Heart right ventricle (tissue), 16 donors: ENCODE measurements around the gene GPR4. TPM values are rescaled to one million over a fixed set of nuclear protein-coding genes. Genes with fewer than 3 reads are reported as not detected.
A peak's percentile ranks its signal among the peaks of the same experiment; 100 is the strongest.

Source experiments
- ATAC-seq, 8 donors: fragments of 200-7000 bp; cut with Tn5 transposase; one replicate each; pipeline ENCODE4 v1.9.1; 2020; ENCODE audit warnings: mild to moderate bottlenecking in 8 of 8, moderate library complexity in 8 of 8, moderate number of reproducible peaks in 1 of 8
- DNase-seq, 2 donors: peaks; one replicate each; pipeline ENCODE4 v3.0.0-alpha.2; 2020
- H3K27ac ChIP-seq, 10 donors: fragments of 200-600 bp; sonication (generic) in 2 of 10; one replicate each; pipeline versions ENCODE4 v1.5.0 to v1.8.0; 2020 to 2022; ENCODE audit warnings: mild to moderate bottlenecking in 3 of 10
- H3K27me3 ChIP-seq, 7 donors: fragments of 200-600 bp; one replicate each; pipeline ENCODE4 v1.8.0; 2021 to 2022; ENCODE audit warnings: mild to moderate bottlenecking in 2 of 7
- H3K36me3 ChIP-seq, 9 donors: fragments of 200-600 bp; sonication (generic) in 1 of 9; one replicate each; pipeline versions ENCODE4 v1.5.0 to v1.8.0; 2020 to 2022; ENCODE audit warnings: mild to moderate bottlenecking in 2 of 9
- H3K4me1 ChIP-seq, 9 donors: fragments of 200-600 bp; sonication (generic) in 1 of 9; one replicate each; pipeline versions ENCODE4 v1.5.0 to v1.8.0; 2020 to 2022; ENCODE audit warnings: mild to moderate bottlenecking in 4 of 9
- H3K4me3 ChIP-seq, 10 donors: fragments of 200-600 bp; sonication (generic) in 2 of 10; one replicate each; pipeline versions ENCODE4 v1.5.0 to v1.8.0; 2020 to 2022; ENCODE audit warnings: mild to moderate bottlenecking in 7 of 10, moderate library complexity in 2 of 10
- H3K9me3 ChIP-seq, 11 donors: fragments of 200-600 bp in 10 of 11; sonication (generic) in 2 of 11; one replicate each; pipeline versions ENCODE4 v1.5.0 to v1.8.0; 2013 to 2022; ENCODE audit warnings: mild to moderate bottlenecking in 2 of 11, control low read depth in 1 of 11, moderate library complexity in 1 of 11
- CTCF ChIP-seq, 9 donors: fragments of 200-600 bp; sonication (generic) in 2 of 9; IDR thresholded peaks; one replicate each; pipeline versions ENCODE4 v1.5.0 to v1.8.0; 2021 to 2022; ENCODE audit warnings: antibody characterized with exemption in 9 of 9, mild to moderate bottlenecking in 5 of 9, moderate library complexity in 1 of 9
- WGBS, 2 donors: extraction: QIAGEN DNeasy Blood & Tissue Kit; methylation state at CpG; one replicate each; pipeline ENCODE4 v1.1.7; 2013; ENCODE audit warnings: inconsistent platforms in 1 of 2; 5-methylcytosine and 5-hydroxymethylcytosine counted together
- intact Hi-C, 10 donors: fragments of 100-400 bp; cut with DNase I; formaldehyde crosslinking; loops; one replicate each; pipeline versions ENCODE4 v1.11.1 to v1.14.2; 2022
- polyA plus RNA-seq, 2 donors: library from polyadenylated mRNA; stranded (reverse); fragments of 200-250 nt; gene quantifications; one replicate each; pipeline ENCODE4 v1.2.3, GENCODE V29; 2013
- total RNA-seq, 10 donors: library from RNA; stranded (reverse); fragmentation: NEBNext Ultra II Directional in 3 of 10; extraction: Animal tissue kit (Norgen Biotek cat#: 25700) in 3 of 10; gene quantifications; one replicate each; pipeline versions ENCODE4 v1.2.1 to v1.2.4, GENCODE V29; 2021 to 2023
- donor health status: Arrhythmogenic right ventricular cardiomyopathy.
- donor health status: ischemic (EF 13 %, LVEDD 7.1; RV severe dilation, severe dysfunction).
- donor health status: healthy with polysubstance abuse.
- donor health status: DM: no; HTN: yes; CAD: no.
- donor health status: DM: no; HTN: no; CAD: no.
- donor health status: ischemic (EF 25% LVEDD 6.9; RV normal size, moderate dysfunction).
- donor health status: ischemic (EF 25% LVEDD 5.7; RV mildly dilated, moderate dysfunction).
- donor health status: healthy.
- donor health status: DM: yes; HTN: yes; CAD: no.
- donor health status: Ischemic cardiomyopathy.
- donor health status: ischemic (EF 35%, LVEDD 5.7; RV mildly dilated, moderate dysfunction).
- donor health status: nonischemic (EF 11% LVEDD 7.7; RV severe dilation, severe dysfunction).
- donor health status: DM: yes; HTN: yes; CAD: no.
- donor health status: PGD.
- donor health status: ischemic (EF 29% LVEDD 5.4; RV normal size, mild dysfunction).
- donor health status: nonischemic (EF 23%, LVEDD 6.1; RV moderate dilation, normal function).

GPR4 gene
- total and polyA plus RNA-seq, 12 donors: 2.3 to 29.4 (median 5.6) TPM

- Histone ChIP-seq H3K4me1 (peaks cover 4 to 43% (median 33%) of the 10 kb centered on the region in 9 donors), H3K9me3 (no peaks in the 10 kb centered on the region), H3K27ac (peak overlapping the region in 5 of 10 donors; percentile 20 to 61 (median 43)), H3K36me3 (no peaks in the 10 kb centered on the region), H3K4me3 (peak overlapping the region; percentile 18 to 61 (median 50)), H3K27me3 (peaks cover 0 to 32% (median 0%) of the 10 kb centered on the region in 7 donors)
- WGBS, 2 donors: 1% methylated on average over 27 of the region's 27 CpGs
- TF ChIP-seq CTCF (IDR thresholded peaks at IDR 0.05): no peak
- ATAC-seq (peak; percentile 64 to 81 (median 74)), DNase-seq (peak; percentile 84 to 85)
- intact Hi-C loops: loop anchor here in 7 of 10 donors (2.0 to 10.0 kb wide), 6 partner anchors 39 to 1602 kb away; partner anchors contain the start of genes OPA3 (in 3 of the 7), PPM1N (in 3 of the 7), RTN2 (in 3 of the 7) and ERCC1 (in 1 of the 7)
These were observed 43.8 kb upstream of the GPR4 start for GRCh38 chr19:45645631-45646344.

- peak overlapping the region in 1 of 10 donors; percentile 60 for H3K27ac ChIP-seq
These were observed 43.1 kb upstream of the GPR4 start for GRCh38 chr19:45645068-45645630.

GRCh38 chr19:45643927-45644771 lies 42.1 kb upstream of the GPR4 start:
- ATAC-seq (no peak), DNase-seq (no peak)
- no peaks in the 10 kb centered on the region for H3K9me3 ChIP-seq
- peaks cover 4 to 55% (median 40%) of the 10 kb centered on the region in 9 donors for H3K4me1 ChIP-seq
- 56 to 60% methylated on average over 14 of the region's 14 CpGs for WGBS, 2 donors
- intact Hi-C loops: loop anchor here (2.0 to 10.0 kb wide), 10 partner anchors 37 to 219 kb away; partner anchors contain the start of genes OPA3 (in 3 of the 10), PPM1N (in 3 of the 10), RTN2 (in 3 of the 10) and ERCC1 (in 1 of the 10)
- no peak overlapping the region for H3K27ac ChIP-seq
- no peak for TF ChIP-seq CTCF (IDR thresholded peaks at IDR 0.05)
- H3K4me3 ChIP-seq: no peak overlapping the region
- no peaks in the 10 kb centered on the region for H3K36me3 ChIP-seq
- peaks cover 0 to 32% (median 0%) of the 10 kb centered on the region in 7 donors for H3K27me3 ChIP-seq

More at GRCh38 chr19:45645068-45645630, 43.1 kb upstream of the GPR4 start:
- intact Hi-C loops: loop anchor here in 7 of 10 donors (2.0 to 10.0 kb wide), 6 partner anchors 38 to 1602 kb away; partner anchors contain the start of genes OPA3 (in 3 of the 7), PPM1N (in 3 of the 7), RTN2 (in 3 of the 7) and ERCC1 (in 1 of the 7)
- Histone ChIP-seq H3K4me1 (peaks cover 4 to 46% (median 35%) of the 10 kb centered on the region in 9 donors), H3K4me3 (peak overlapping the region in 9 of 10 donors; percentile 33 to 61 (median 51)), H3K36me3 (no peaks in the 10 kb centered on the region), H3K9me3 (no peaks in the 10 kb centered on the region), H3K27me3 (peaks cover 0 to 32% (median 0%) of the 10 kb centered on the region in 7 donors)
- no peak for TF ChIP-seq CTCF (IDR thresholded peaks at IDR 0.05)
- peak in 1 of 8 donors; percentile 0 for ATAC-seq
- no peak for DNase-seq
- 8 to 16% methylated on average over 35 of the region's 35 CpGs for WGBS, 2 donors
